Lower lobe of right lung (tissue), 2 donors: Measurements from ENCODE around the gene RNF222. TPM values are rescaled to one million over a fixed set of nuclear protein-coding genes. Genes with fewer than 3 reads are reported as not detected.
"Not testable (repeated sequence)": the region's sequence is repeated elsewhere in the genome, so short reads cannot be mapped to it uniquely, and the experiment has no call there.

ENCODE experiments used
- ATAC-seq, 2 donors: fragments of 200-7000 bp; cut with Tn5 transposase; one replicate each; pipeline ENCODE4 v1.9.1; 2020 to 2022; ENCODE audit warnings: mild to moderate bottlenecking in 2 of 2, moderate library complexity in 2 of 2
- DNase-seq: peaks from one replicate; pipeline ENCODE4 v3.0.0-alpha.2; 2020
- H3K27ac ChIP-seq: fragments of 200-600 bp; one replicate; pipeline ENCODE4 v1.8.0; 2022
- H3K27me3 ChIP-seq: fragments of 200-600 bp; one replicate; pipeline ENCODE4 v1.8.0; 2022; ENCODE audit warnings: low read depth
- H3K36me3 ChIP-seq: fragments of 200-600 bp; one replicate; pipeline ENCODE4 v1.8.0; 2022; ENCODE audit warnings: mild to moderate bottlenecking
- H3K4me1 ChIP-seq: fragments of 200-600 bp; one replicate; pipeline ENCODE4 v1.8.0; 2022
- H3K4me3 ChIP-seq: fragments of 200-600 bp; one replicate; pipeline ENCODE4 v1.8.0; 2022; ENCODE audit warnings: mild to moderate bottlenecking
- H3K9me3 ChIP-seq: fragments of 200-600 bp; one replicate; pipeline ENCODE4 v1.8.0; 2022
- CTCF ChIP-seq: fragments of 200-600 bp; IDR thresholded peaks from one replicate; pipeline ENCODE4 v1.8.0; 2022; ENCODE audit warnings: antibody characterized with exemption, mild to moderate bottlenecking
- intact Hi-C: fragments of 100-400 bp; cut with DNase I; formaldehyde crosslinking; loops from one replicate; pipeline ENCODE4 v1.11.0; 2022
- total RNA-seq: library from RNA; stranded (reverse); fragmentation: NEBNext Ultra II Directional; extraction: Animal tissue kit (Norgen Biotek cat#: 25700); gene quantifications from one replicate; pipeline ENCODE4 v1.2.1, GENCODE V29; 2021
- donor health status: DM: no; HTN: yes; CAD: no; lungs with severe emphysema.

The RNF222 gene
- total RNA-seq, 1 donor from 2014 or later, result not detected

GRCh38 chr17:8350339-8350738 is 47.3 kb downstream of the RNF222 start:
- Histone ChIP-seq H3K36me3 (no peaks in the 10 kb centered on the region), H3K9me3 (no peaks in the 10 kb centered on the region), H3K4me1 (no peaks in the 10 kb centered on the region), H3K4me3 (no peak overlapping the region), H3K27ac (no peak overlapping the region), H3K27me3 (no peaks in the 10 kb centered on the region)
- no peak for TF ChIP-seq CTCF
- DNase-seq (no peak), ATAC-seq (no peak)
- intact Hi-C loops, result no loop called here

- intact Hi-C loops, H3K4me1 ChIP-seq, H3K9me3 ChIP-seq, H3K27ac ChIP-seq, H3K27me3 ChIP-seq, ATAC-seq, H3K36me3 ChIP-seq, H3K4me3 ChIP-seq, DNase-seq: not testable (repeated sequence)
Measured at GRCh38 chr17:8347001-8347400, 50.6 kb downstream of the RNF222 start.

- intact Hi-C loops, result no loop called here
- Histone ChIP-seq H3K4me3 (no peak overlapping the region), H3K27me3 (no peaks in the 10 kb centered on the region), H3K36me3 (no peaks in the 10 kb centered on the region), H3K27ac (no peak overlapping the region), H3K4me1 (no peaks in the 10 kb centered on the region), H3K9me3 (no peaks in the 10 kb centered on the region)
- ATAC-seq, result no peak
- no peak for TF ChIP-seq CTCF
- DNase-seq, result no peak
Measured at GRCh38 chr17:8345951-8346665, 51.5 kb downstream of the RNF222 start.

GRCh38 chr17:8345052-8345690 is 52.5 kb downstream of the RNF222 start:
- no peak for TF ChIP-seq CTCF
- no peaks in the 10 kb centered on the region for H3K27me3 ChIP-seq
- no peaks in the 10 kb centered on the region for H3K9me3 ChIP-seq
- DNase-seq, result no peak
- no peaks in the 10 kb centered on the region for H3K36me3 ChIP-seq
- intact Hi-C loops, result no loop called here
- H3K4me1 ChIP-seq, result no peaks in the 10 kb centered on the region
- no peak overlapping the region for H3K27ac ChIP-seq
- ATAC-seq, result no peak
- no peak overlapping the region for H3K4me3 ChIP-seq

GRCh38 chr17:8341456-8341855 is 56.2 kb downstream of the RNF222 start:
- Histone ChIP-seq H3K9me3 (no peaks in the 10 kb centered on the region), H3K27ac (no peak overlapping the region), H3K4me1 (peaks cover 7% of the 10 kb centered on the region), H3K36me3 (no peaks in the 10 kb centered on the region), H3K4me3 (no peak overlapping the region), H3K27me3 (no peaks in the 10 kb centered on the region)
- TF ChIP-seq CTCF, result no peak
- intact Hi-C loops, result no loop called here
- DNase-seq (no peak), ATAC-seq (no peak)

Other genes with a start within 250 kb of the RNF222 start
- 252 TPM for gene PER1, start 245.4 kb downstream of the RNF222 start, total RNA-seq
- gene VAMP2, start 234.9 kb downstream of the RNF222 start, total RNA-seq, result 77.0 TPM
- 12.9 TPM for gene TMEM107, start 221.4 kb downstream of the RNF222 start, total RNA-seq
- 7.7 TPM for gene BORCS6, start 207.6 kb downstream of the RNF222 start, total RNA-seq
- 2.2 TPM for gene AURKB, start 187.3 kb downstream of the RNF222 start, total RNA-seq
- gene CTC1, start 149.8 kb downstream of the RNF222 start, total RNA-seq, result 57.8 TPM
- 25.3 TPM for gene PFAS, start 148.5 kb downstream of the RNF222 start, total RNA-seq
- gene RANGRF, start 109.2 kb downstream of the RNF222 start, total RNA-seq, result 24.6 TPM
- gene SLC25A35, start 102.4 kb downstream of the RNF222 start, total RNA-seq, result 7.7 TPM
- 30.3 TPM for gene ARHGEF15, start 87.6 kb downstream of the RNF222 start, total RNA-seq
- gene ODF4, start 58.0 kb downstream of the RNF222 start, total RNA-seq, result not detected
- gene RPL26, start 14.6 kb downstream of the RNF222 start, total RNA-seq, result 1,194 TPM
- gene NDEL1, start 38.1 kb upstream of the RNF222 start, total RNA-seq, result 74.1 TPM
- 83.3 TPM for gene MYH10, start 232.9 kb upstream of the RNF222 start, total RNA-seq